Measurements from ENCODE around the gene CENPW. TPM values are rescaled to one million over a fixed set of nuclear protein-coding genes. Genes with fewer than 3 reads are reported as not detected.

Gene CENPW
- 1 to 10 TPM; 1.3 to 7.4 (median 2.0) TPM for total RNA-seq
- polyA plus RNA-seq: 10 to 100 TPM in 1 of 3 donors, 1 to 10 TPM in 2; 5.1 to 31.1 (median 6.2) TPM
- long read RNA-seq, donor 1, partial matches to known transcripts: 0 of 1 reads
- long read RNA-seq, donor 1, other reads (novel, unspliced or antisense): 0 of 1 reads
- long read RNA-seq, donor 2, partial matches to known transcripts: 0 of 1 reads
- long read RNA-seq, donor 2, other reads (novel, unspliced or antisense): 0 of 1 reads

DNA sequence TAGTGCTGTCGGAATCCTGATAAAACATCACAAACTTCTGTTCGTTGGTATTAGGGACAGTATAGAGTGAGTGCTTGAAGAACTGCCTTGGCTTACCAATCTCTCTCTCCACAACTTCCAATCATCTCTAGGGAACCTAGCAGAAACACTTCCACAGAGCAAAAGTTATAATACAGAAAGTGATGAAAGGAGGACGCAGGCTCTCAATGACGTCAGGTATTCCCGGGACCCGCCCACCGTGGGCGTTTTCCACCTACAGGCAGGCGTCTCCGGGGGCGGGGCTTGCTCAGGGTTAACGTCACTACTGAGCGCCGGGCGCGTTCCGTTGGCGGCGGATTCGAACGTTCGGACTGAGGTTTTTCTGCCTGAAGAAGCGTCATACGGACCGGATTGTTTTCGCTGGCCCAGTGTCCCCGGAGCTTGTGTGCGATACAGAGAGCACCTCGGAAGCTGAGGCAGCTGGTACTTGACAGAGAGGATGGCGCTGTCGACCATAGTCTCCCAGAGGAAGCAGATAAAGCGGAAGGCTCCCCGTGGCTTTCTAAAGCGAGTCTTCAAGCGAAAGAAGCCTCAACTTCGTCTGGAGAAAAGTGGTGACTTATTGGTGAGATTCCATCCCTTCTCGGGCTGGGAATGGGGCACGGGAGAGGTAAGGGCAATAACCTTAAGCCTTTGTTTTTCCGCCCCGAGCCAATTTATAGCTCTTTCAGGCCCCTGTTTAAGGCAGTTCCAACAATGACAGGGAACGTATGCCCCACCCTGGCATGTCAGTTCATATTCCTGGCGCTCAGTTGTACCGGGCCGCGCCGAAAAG, at the start of gene CENPW:
Gene CENPW (plus strand): TSS at position 320 of the 814 bp plus-strand sequence. CDS start 159 bp downstream, at position 479.
- WGBS, 3 donors: 3 to 4% (median 3%) methylated on average over 46 of the region's 46 CpGs
- TF ChIP-seq, protein P1, sequence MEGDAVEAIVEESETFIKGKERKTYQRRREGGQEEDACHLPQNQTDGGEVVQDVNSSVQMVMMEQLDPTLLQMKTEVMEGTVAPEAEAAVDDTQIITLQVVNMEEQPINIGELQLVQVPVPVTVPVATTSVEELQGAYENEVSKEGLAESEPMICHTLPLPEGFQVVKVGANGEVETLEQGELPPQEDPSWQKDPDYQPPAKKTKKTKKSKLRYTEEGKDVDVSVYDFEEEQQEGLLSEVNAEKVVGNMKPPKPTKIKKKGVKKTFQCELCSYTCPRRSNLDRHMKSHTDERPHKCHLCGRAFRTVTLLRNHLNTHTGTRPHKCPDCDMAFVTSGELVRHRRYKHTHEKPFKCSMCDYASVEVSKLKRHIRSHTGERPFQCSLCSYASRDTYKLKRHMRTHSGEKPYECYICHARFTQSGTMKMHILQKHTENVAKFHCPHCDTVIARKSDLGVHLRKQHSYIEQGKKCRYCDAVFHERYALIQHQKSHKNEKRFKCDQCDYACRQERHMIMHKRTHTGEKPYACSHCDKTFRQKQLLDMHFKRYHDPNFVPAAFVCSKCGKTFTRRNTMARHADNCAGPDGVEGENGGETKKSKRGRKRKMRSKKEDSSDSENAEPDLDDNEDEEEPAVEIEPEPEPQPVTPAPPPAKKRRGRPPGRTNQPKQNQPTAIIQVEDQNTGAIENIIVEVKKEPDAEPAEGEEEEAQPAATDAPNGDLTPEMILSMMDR (IDR thresholded peaks at IDR 0.05): no peak
- peaks cover 12% of the 10 kb centered on the region for H3K4me1 ChIP-seq
- DNase-seq: peak; percentile 83 to 94
- ATAC-seq: peak; percentile 76 to 93 (median 86)
- no peak within 1 kb of the TSS for H3K27ac ChIP-seq
- no peaks in the 10 kb centered on the region for H3K9me3 ChIP-seq
- no peaks in the 10 kb centered on the region for H3K27me3 ChIP-seq (ENCODE audit: insufficient read depth in 3 of 3, low read length in 2 of 3)
- no peaks in the 10 kb centered on the region for H3K36me3 ChIP-seq (ENCODE audit: insufficient read depth in 1 of 2, low read depth in 1 of 2)
- intact Hi-C loops (cut with DNase I): loop anchor here (10.0 kb wide), 2 partner anchors 155 to 785 kb away; no protein-coding TSS in a partner anchor
- H3K4me3 ChIP-seq: peak within 1 kb of the TSS; percentile 76

DNA sequence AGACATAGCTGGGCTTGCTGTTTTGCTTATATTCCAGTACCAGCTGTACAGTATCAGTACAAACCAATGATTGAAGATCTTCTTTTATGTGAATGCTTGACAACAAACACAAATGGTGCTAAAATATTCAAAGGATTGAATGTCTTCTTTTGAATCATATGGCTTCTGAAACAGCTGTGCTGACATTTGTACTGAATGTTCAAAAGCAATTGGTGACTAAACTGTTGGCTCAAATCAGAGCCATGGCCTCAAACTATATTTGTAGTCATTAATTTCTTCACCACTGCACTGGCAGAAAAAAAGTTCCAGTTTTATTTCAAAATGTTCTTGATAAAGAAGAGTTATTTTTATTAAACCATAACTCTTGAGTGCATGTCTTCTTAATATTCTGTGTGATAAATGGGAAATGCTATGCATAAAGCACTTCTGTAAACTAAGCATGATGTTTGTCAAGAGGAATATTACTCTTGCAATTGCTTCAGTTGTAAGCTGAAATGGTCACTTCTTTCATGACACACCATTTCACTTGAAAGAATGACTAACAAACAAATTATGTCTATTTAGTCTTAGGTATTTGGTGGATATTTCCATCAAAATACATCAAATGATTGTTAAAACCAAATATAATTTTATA, 45.9 kb upstream of the CENPW start:
- H3K4me1 ChIP-seq: no peaks in the 10 kb centered on the region
- DNase-seq (no peak), ATAC-seq (peak; percentile 46 to 98 (median 89))
- H3K9me3 ChIP-seq: no peaks in the 10 kb centered on the region
- intact Hi-C loops (cut with DNase I): no loop called here
- TF ChIP-seq, protein P1 (IDR thresholded peaks at IDR 0.05): no peak
- H3K27ac ChIP-seq: no peak overlapping the region
- H3K36me3 ChIP-seq (ENCODE audit: insufficient read depth in 1 of 2, low read depth in 1 of 2): no peaks in the 10 kb centered on the region
- no peak overlapping the region for H3K4me3 ChIP-seq
- H3K27me3 ChIP-seq (ENCODE audit: insufficient read depth in 3 of 3, low read length in 2 of 3): no peaks in the 10 kb centered on the region

DNA sequence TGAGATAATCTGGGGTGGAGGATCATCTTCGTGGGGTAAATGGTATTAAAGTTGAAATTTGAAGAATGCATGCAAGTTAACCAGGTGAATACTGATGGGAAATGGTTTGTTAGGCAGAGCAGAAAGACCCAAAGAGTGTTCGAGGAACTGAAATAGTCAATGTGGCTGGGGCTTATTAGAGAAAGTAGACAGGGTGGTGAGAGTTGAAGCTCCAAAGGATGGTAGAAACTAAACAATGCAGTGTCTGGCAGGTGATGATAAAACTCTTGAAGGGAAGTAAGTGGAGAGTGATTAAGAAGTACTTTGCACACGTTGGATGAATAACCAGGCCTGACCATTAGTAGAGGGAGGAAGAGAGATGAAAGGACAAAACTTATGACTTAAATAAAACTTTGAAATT, 39.8 kb upstream of the CENPW start:
- Histone ChIP-seq H3K36me3 (ENCODE audit: insufficient read depth in 1 of 2, low read depth in 1 of 2) (no peaks in the 10 kb centered on the region), H3K9me3 (no peaks in the 10 kb centered on the region), H3K4me3 (no peak overlapping the region), H3K4me1 (no peaks in the 10 kb centered on the region), H3K27me3 (ENCODE audit: insufficient read depth in 3 of 3, low read length in 2 of 3) (no peaks in the 10 kb centered on the region), H3K27ac (no peak overlapping the region)
- intact Hi-C loops (cut with DNase I): no loop called here
- TF ChIP-seq, protein P1 (IDR thresholded peaks at IDR 0.05): no peak
- WGBS, 3 donors: 63 to 69% (median 65%) methylated on average over 3 of the region's 3 CpGs
- ATAC-seq (no peak), DNase-seq (no peak)

DNA sequence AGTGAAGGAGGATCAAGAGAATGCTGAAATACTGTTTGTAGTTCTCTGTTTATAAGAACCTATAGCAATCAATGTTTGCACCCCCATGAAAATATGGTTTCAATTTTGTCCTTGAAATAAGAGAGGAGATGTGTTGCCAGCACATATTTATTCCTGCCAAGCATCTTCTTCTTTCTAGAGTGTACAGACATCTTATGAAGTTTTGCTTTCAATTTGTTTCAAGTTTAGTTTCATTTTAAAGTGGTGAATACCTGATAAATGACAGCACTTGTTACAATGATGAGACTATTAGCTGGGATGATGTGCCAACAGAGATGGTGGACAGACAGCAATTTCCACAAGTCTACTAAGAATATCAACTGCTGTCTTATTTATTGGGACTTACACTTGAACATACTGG, 39.2 kb upstream of the CENPW start:
- no peak overlapping the region for H3K4me3 ChIP-seq
- intact Hi-C loops (cut with DNase I): no loop called here
- TF ChIP-seq, protein P1 (IDR thresholded peaks at IDR 0.05): no peak
- no peaks in the 10 kb centered on the region for H3K4me1 ChIP-seq
- H3K27ac ChIP-seq: no peak overlapping the region
- no peaks in the 10 kb centered on the region for H3K27me3 ChIP-seq (ENCODE audit: insufficient read depth in 3 of 3, low read length in 2 of 3)
- H3K9me3 ChIP-seq: no peaks in the 10 kb centered on the region
- H3K36me3 ChIP-seq (ENCODE audit: insufficient read depth in 1 of 2, low read depth in 1 of 2): no peaks in the 10 kb centered on the region
- DNase-seq (no peak), ATAC-seq (no peak)
